NCI-H1105 (cell line): ENCODE data around the gene CDO1.
"Not testable (repeated sequence)": the region's sequence is repeated elsewhere in the genome, so short reads cannot be mapped to it uniquely, and the experiment has no call there.

ENCODE experiments used
- DNase-seq: peaks from one replicate; lab custom pipeline; 2025; lab: John Stamatoyannopoulos, UW

Gene CDO1

GRCh38 chr5:115829913-115830312 lies 13.5 kb upstream of the CDO1 start:
- DNase-seq: no peak

- DNase-seq: no peak
These were observed 9.5 kb upstream of the CDO1 start for GRCh38 chr5:115825948-115826347.

GRCh38 chr5:115824983-115825382 lies 8.5 kb upstream of the CDO1 start:
- DNase-seq: not testable (repeated sequence)

GRCh38 chr5:115820846-115821245 lies 4.4 kb upstream of the CDO1 start:
- no peak for DNase-seq

GRCh38 chr5:115818821-115819220 lies 2.4 kb upstream of the CDO1 start:
- no peak for DNase-seq

- no peak for DNase-seq
These were observed 927 bp upstream of the CDO1 start for GRCh38 chr5:115817386-115817785.

GRCh38 chr5:115815693-115816225 lies 700 bp downstream of the CDO1 start:
- DNase-seq: no peak

GRCh38 chr5:115815006-115815692 lies 1.3 kb downstream of the CDO1 start:
- no peak for DNase-seq

- DNase-seq: no peak
These were observed 2.7 kb downstream of the CDO1 start for GRCh38 chr5:115813719-115814118.

- no peak for DNase-seq
These were observed 4.1 kb downstream of the CDO1 start for GRCh38 chr5:115812372-115812771.

GRCh38 chr5:115811406-115811805 lies 5.1 kb downstream of the CDO1 start:
- DNase-seq: no peak

- DNase-seq: no peak
These were observed 5.7 kb downstream of the CDO1 start for GRCh38 chr5:115810761-115811160.

GRCh38 chr5:115809946-115810345 lies 6.5 kb downstream of the CDO1 start:
- no peak for DNase-seq

GRCh38 chr5:115808066-115808465 lies 8.4 kb downstream of the CDO1 start:
- DNase-seq: not testable (repeated sequence)

- no peak for DNase-seq
These were observed 8.8 kb downstream of the CDO1 start for GRCh38 chr5:115807654-115808052.

- no peak for DNase-seq
These were observed 9.3 kb downstream of the CDO1 start for GRCh38 chr5:115806986-115807653.

GRCh38 chr5:115801984-115802383 lies 14.5 kb downstream of the CDO1 start:
- DNase-seq: no peak

- DNase-seq: no peak
These were observed 15.3 kb downstream of the CDO1 start for GRCh38 chr5:115801152-115801551.

GRCh38 chr5:115800108-115800507 lies 16.4 kb downstream of the CDO1 start:
- DNase-seq: no peak

- DNase-seq: no peak
These were observed 18.2 kb downstream of the CDO1 start for GRCh38 chr5:115798252-115798651.

- DNase-seq: no peak
These were observed 19.8 kb downstream of the CDO1 start for GRCh38 chr5:115796656-115797055.

- DNase-seq: no peak
These were observed 20.8 kb downstream of the CDO1 start for GRCh38 chr5:115795700-115796099.

GRCh38 chr5:115788440-115788839 lies 28.0 kb downstream of the CDO1 start:
- DNase-seq: no peak

- DNase-seq: no peak
These were observed 29.0 kb downstream of the CDO1 start for GRCh38 chr5:115787426-115787825.
